ENCODE data around the gene ULK4. TPM values are rescaled to one million over a fixed set of nuclear protein-coding genes. Genes with fewer than 3 reads are reported as not detected.

Gene ULK4
- total RNA-seq, 4 donors from 2014 or later = 13.3 to 23.4 (median 17.9) TPM

GRCh38 chr3:41936384-41936783 is 25.5 kb downstream of the ULK4 start:
- 93 to 97% methylated on average over 1 of the region's 1 CpG for WGBS, 2 donors
- no peak for DNase-seq (ENCODE audit: low spot score in 2 of 2)
- Histone ChIP-seq H3K9me3 (no peaks in the 10 kb centered on the region), H3K4me3 (no peak overlapping the region), H3K4me1 (no peaks in the 10 kb centered on the region), H3K27me3 (no peaks in the 10 kb centered on the region), H3K27ac (no peak overlapping the region), H3K36me3 (peaks cover 0 to 3% (median 0%) of the 10 kb centered on the region in 3 donors)
- TF ChIP-seq CTCF (IDR thresholded peaks at IDR 0.05) (no peak), EP300 (IDR thresholded peaks at IDR 0.05) (no peak), POLR2A (IDR thresholded peaks at IDR 0.05) (no peak)

DNA sequence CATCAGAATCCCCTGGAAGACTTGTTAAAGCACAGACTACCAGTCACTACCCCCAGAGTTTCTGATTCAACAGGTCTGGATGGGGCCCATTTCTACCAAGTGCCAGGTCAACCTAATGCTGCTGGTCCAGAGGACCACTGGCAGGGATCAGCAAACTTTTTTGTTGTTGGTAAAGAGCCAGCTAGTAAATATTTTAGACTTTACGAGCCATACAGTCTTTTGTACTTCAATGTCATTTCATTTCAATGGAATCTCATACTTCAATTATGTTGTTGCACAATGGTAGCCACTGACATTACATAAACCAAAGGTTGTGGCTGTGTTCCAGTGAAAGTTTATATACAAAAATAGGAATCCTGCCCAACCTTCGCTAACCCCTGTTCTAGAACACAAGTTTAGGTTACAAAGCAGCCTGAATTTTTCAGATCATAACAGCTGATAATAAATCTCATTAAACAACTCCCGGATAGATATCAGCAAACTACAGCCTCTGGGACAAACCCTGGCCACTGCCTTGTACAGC is 28.7 kb downstream of the ULK4 start:
- TF ChIP-seq EP300 (IDR thresholded peaks at IDR 0.05) (no peak), POLR2A (IDR thresholded peaks at IDR 0.05) (no peak), CTCF (IDR thresholded peaks at IDR 0.05) (no peak)
- Histone ChIP-seq H3K27ac (no peak overlapping the region), H3K9me3 (no peaks in the 10 kb centered on the region), H3K4me3 (no peak overlapping the region), H3K36me3 (peaks cover 0 to 11% (median 0%) of the 10 kb centered on the region in 3 donors), H3K27me3 (no peaks in the 10 kb centered on the region), H3K4me1 (no peaks in the 10 kb centered on the region)
- 52 to 54% methylated on average over 3 of the region's 3 CpGs for WGBS, 2 donors
- no peak for DNase-seq (ENCODE audit: low spot score in 2 of 2)

DNA sequence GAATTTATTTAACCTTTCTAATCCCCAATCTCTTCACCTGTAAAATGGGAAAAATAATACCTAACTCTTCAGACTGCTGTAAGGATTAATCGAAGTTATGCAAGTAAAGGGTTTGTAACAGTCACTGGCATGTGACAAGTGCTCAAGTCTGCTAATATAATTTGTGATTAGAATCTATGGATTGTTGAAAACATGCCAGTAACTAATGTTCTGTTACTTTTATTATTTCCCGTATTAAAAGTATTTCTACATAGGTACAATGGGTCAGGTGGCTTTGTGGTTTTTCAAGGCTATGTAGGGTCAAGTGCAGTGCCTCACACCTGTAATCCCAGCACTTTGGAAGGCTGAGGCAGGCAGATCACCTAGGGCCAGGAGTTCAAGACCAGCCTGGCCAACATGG is 29.4 kb downstream of the ULK4 start:
- WGBS, 2 donors = 85 to 89% methylated on average over 2 of the region's 2 CpGs
- Histone ChIP-seq H3K4me3 (no peak overlapping the region), H3K27ac (no peak overlapping the region), H3K4me1 (no peaks in the 10 kb centered on the region), H3K27me3 (no peaks in the 10 kb centered on the region), H3K9me3 (no peaks in the 10 kb centered on the region), H3K36me3 (peaks cover 0 to 11% (median 0%) of the 10 kb centered on the region in 3 donors)
- no peak for TF ChIP-seq POLR2A (IDR thresholded peaks at IDR 0.05)
- TF ChIP-seq EP300 (IDR thresholded peaks at IDR 0.05) = no peak
- no peak for TF ChIP-seq CTCF (IDR thresholded peaks at IDR 0.05)
- DNase-seq (ENCODE audit: low spot score in 2 of 2) = no peak

DNA sequence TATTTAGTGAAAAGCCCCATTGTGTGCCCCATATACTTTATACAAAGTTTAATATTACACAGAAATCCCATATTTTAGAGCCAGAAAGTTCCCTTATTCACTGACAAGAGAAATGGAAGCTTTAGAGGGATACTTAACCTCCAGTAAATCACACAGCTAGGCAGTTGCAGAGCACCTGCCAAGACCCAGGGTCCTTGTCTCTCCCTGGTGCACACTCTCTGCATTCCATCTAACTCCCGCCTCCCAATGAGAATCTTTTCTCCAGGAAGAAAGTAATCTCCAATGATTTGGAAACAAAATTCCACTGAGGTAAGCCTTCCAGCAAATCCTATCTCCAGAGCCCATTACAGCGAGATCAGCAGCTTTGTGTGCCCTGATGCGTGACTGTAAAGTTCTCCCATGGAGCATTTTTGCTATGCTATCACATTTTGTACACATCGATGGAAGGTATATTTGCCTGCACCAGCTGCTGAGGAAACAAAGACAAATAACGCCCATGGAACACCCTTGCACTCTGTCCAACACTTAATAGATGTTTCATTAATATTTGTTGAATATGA is 41.4 kb downstream of the ULK4 start:
- no peak for DNase-seq (ENCODE audit: low spot score in 2 of 2)
- H3K4me1 ChIP-seq = no peaks in the 10 kb centered on the region
- H3K4me3 ChIP-seq = no peak overlapping the region
- H3K36me3 ChIP-seq = peaks cover 0 to 8% (median 0%) of the 10 kb centered on the region in 3 donors
- H3K9me3 ChIP-seq = no peaks in the 10 kb centered on the region
- TF ChIP-seq CTCF (IDR thresholded peaks at IDR 0.05) (no peak), EP300 (IDR thresholded peaks at IDR 0.05) (no peak), POLR2A (IDR thresholded peaks at IDR 0.05) (no peak)
- no peak overlapping the region for H3K27ac ChIP-seq
- 84% methylated on average over 5 of the region's 5 CpGs for WGBS, 2 donors
- H3K27me3 ChIP-seq = no peaks in the 10 kb centered on the region

- Histone ChIP-seq H3K4me1 (no peaks in the 10 kb centered on the region), H3K36me3 (peaks cover 0 to 5% (median 0%) of the 10 kb centered on the region in 3 donors), H3K9me3 (no peaks in the 10 kb centered on the region), H3K27ac (no peak overlapping the region), H3K4me3 (no peak overlapping the region), H3K27me3 (no peaks in the 10 kb centered on the region)
- TF ChIP-seq CTCF (IDR thresholded peaks at IDR 0.05) (no peak), EP300 (IDR thresholded peaks at IDR 0.05) (no peak), POLR2A (IDR thresholded peaks at IDR 0.05) (no peak)
- DNase-seq (ENCODE audit: low spot score in 2 of 2) = no peak
- 67 to 68% methylated on average over 1 of the region's 1 CpG for WGBS, 2 donors
Measured at GRCh38 chr3:41915353-41915752, 46.5 kb downstream of the ULK4 start.

Measured in tibial nerve (tissue), 4 donors.